GM12891 (cell line): ENCODE results near the gene PLEKHJ1.

Source experiments
- POLR2A ChIP-seq: IDR thresholded peaks from 2 replicates; pipeline ENCODE4 v1.6.1; 2011; ENCODE audit warnings: low read depth, low read length, control low read depth
- POLR2AphosphoS5 ChIP-seq: IDR thresholded peaks from 2 replicates; pipeline ENCODE4 v1.6.1; 2011; ENCODE audit warnings: low read depth, low read length, control low read depth
- SPI1 ChIP-seq: IDR thresholded peaks from 2 replicates; pipeline ENCODE4 v1.6.1; 2011; ENCODE audit warnings: low read depth, low read length, control low read depth
- TAF1 ChIP-seq: IDR thresholded peaks from 2 replicates; pipeline ENCODE4 v1.6.1; 2011; ENCODE audit warnings: low read depth, low read length, control low read depth

- TF ChIP-seq SPI1 (no peak), POLR2A (no peak), TAF1 (no peak), POLR2AphosphoS5 (no peak)
Measured at GRCh38 chr19:2208975-2209374, 27.2 kb downstream of the PLEKHJ1 start.
